ENCODE measurements around the gene DUSP28.

- TF ChIP-seq CTCF (IDR thresholded peaks at IDR 0.05; ENCODE audit: low read depth, low read length) (no peak), EZH2phosphoT487 (IDR thresholded peaks at IDR 0.05; ENCODE audit: low read depth) (no peak)
Observed at GRCh38 chr2:240588669-240589068, 28.5 kb downstream of the DUSP28 start.

All from OCI-LY3 (cell line).